IPS-20b (cell line): Measurements from ENCODE around the gene CD300E.

Experiments
- H3K27ac ChIP-seq: one replicate; pipeline ENCODE4 v1.5.1; 2013; ENCODE audit warnings: low read length
- H3K27me3 ChIP-seq: 2 replicates; pipeline ENCODE4 v1.6.1; 2013; ENCODE audit warnings: mild to moderate bottlenecking, low read length, inconsistent platforms; ENCODE audit not compliant: insufficient read depth
- H3K36me3 ChIP-seq: 2 replicates; pipeline ENCODE4 v1.6.1; 2013; ENCODE audit warnings: low read depth, mild to moderate bottlenecking, inconsistent platforms, low read length, moderate library complexity; ENCODE audit not compliant: insufficient read depth
- H3K4me1 ChIP-seq: 2 replicates; pipeline ENCODE4 v1.6.1; 2013; ENCODE audit warnings: mild to moderate bottlenecking, control low read depth, inconsistent platforms, low read length, moderate library complexity; ENCODE audit not compliant: insufficient read depth
- H3K4me3 ChIP-seq: 2 replicates; pipeline ENCODE4 v1.5.1; 2013; ENCODE audit warnings: mild to moderate bottlenecking, low read length, inconsistent platforms
- H3K9ac ChIP-seq: 2 replicates; pipeline ENCODE4 v1.6.1; 2013; ENCODE audit warnings: low read depth, mild to moderate bottlenecking, inconsistent platforms, low read length, moderate library complexity
- H3K9me3 ChIP-seq: 2 replicates; pipeline ENCODE4 v1.6.1; 2013; ENCODE audit warnings: mild to moderate bottlenecking, low read depth, low read length, inconsistent platforms; ENCODE audit not compliant: insufficient read depth

The CD300E gene, protein sequence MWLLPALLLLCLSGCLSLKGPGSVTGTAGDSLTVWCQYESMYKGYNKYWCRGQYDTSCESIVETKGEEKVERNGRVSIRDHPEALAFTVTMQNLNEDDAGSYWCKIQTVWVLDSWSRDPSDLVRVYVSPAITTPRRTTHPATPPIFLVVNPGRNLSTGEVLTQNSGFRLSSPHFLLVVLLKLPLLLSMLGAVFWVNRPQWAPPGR

GRCh38 chr17:74623693-74624093 lies at the start of gene CD300E:
TSS of gene CD300E (minus strand) at chr17:74623738. CDS start at chr17:74623621, 117 bp downstream.
- Histone ChIP-seq H3K9ac (no peak within 1 kb of the TSS), H3K27me3 (peaks cover 37% of the 10 kb centered on the region), H3K36me3 (no peaks in the 10 kb centered on the region), H3K4me1 (no peaks in the 10 kb centered on the region), H3K27ac (no peak within 1 kb of the TSS), H3K9me3 (no peaks in the 10 kb centered on the region), H3K4me3 (no peak within 1 kb of the TSS)

GRCh38 chr17:74671031-74671771 lies 47.7 kb upstream of the CD300E start:
- Histone ChIP-seq H3K36me3 (no peaks in the 10 kb centered on the region), H3K4me1 (no peaks in the 10 kb centered on the region), H3K4me3 (peak overlapping the region; percentile 37; the same call in 1 of the 2 replicates), H3K27ac (no peak overlapping the region), H3K9ac (no peak overlapping the region), H3K27me3 (peaks cover 94% of the 10 kb centered on the region), H3K9me3 (no peaks in the 10 kb centered on the region)

- Histone ChIP-seq H3K27ac (no peak overlapping the region), H3K36me3 (no peaks in the 10 kb centered on the region), H3K9me3 (no peaks in the 10 kb centered on the region), H3K9ac (no peak overlapping the region), H3K4me1 (no peaks in the 10 kb centered on the region), H3K27me3 (peaks cover 87% of the 10 kb centered on the region), H3K4me3 (no peak overlapping the region)
Observed at GRCh38 chr17:74670329-74670728, 46.8 kb upstream of the CD300E start.

DNA sequence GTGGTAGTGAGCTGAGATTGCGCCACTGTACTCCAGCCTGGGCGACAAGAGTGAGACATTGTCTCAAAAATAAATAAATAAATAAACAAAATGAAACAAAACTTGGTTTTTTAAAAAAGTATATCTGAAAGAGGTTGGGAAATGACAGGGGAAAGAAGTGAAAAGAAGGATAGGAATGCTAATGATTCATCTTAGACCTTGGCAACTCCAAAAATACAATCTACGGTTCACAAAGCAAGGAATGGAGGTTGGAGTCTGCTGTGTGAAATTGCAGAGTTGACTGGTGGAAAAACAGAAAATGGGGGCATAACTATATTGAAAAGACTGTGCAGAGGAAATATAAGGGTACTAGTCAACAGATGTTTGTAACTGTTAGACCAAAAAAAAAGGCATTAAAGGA lies 40.0 kb upstream of the CD300E start:
- no peaks in the 10 kb centered on the region for H3K36me3 ChIP-seq
- no peak overlapping the region for H3K4me3 ChIP-seq
- H3K4me1 ChIP-seq, result peaks cover 3% of the 10 kb centered on the region; the same call in 1 of the 2 replicates
- no peak overlapping the region for H3K27ac ChIP-seq
- H3K9ac ChIP-seq, result no peak overlapping the region
- no peaks in the 10 kb centered on the region for H3K9me3 ChIP-seq
- peaks cover 43% of the 10 kb centered on the region for H3K27me3 ChIP-seq

DNA sequence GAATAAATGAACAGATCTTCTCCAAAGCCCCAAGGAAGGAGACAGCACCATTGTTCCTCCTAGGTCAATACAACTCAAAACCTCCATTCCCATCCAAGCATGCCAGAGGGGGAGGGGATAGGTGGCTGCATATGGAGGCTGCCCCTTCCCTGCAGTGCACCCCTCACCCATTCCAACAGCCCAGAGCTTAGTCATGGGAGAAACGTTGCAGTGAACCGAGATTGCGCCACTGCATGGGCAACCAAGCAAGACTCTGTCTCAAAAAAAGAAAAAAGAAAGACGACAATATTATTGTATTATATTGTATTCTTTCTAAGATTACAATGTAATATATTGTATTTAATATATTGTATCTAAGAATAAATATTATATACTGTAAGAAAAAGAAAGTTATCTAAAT lies 36.4 kb upstream of the CD300E start:
- Histone ChIP-seq H3K36me3 (no peaks in the 10 kb centered on the region), H3K4me1 (peaks cover 3% of the 10 kb centered on the region; the same call in 1 of the 2 replicates), H3K9ac (no peak overlapping the region), H3K9me3 (no peaks in the 10 kb centered on the region), H3K27me3 (peaks cover 19% of the 10 kb centered on the region), H3K27ac (no peak overlapping the region), H3K4me3 (no peak overlapping the region)

DNA sequence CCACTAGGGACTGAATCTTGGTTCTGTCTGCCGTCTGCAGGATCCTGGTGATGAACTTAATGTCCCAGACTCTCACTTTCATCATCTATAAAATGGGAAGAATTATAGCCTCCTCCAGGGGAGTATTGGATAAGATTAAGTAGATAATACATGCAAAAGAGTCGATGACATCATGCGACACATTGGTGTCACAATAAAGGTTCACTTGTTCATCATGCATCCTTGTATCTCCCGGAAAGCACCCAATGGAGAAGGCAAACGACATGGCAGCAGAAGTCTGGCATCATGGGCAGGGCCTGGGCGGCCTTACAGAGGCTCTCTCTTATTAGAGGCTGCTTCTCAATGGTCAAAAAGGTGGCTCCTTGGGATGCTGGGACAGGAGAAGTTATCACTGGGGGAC lies 35.1 kb upstream of the CD300E start:
- no peaks in the 10 kb centered on the region for H3K9me3 ChIP-seq
- peaks cover 13% of the 10 kb centered on the region for H3K27me3 ChIP-seq
- H3K36me3 ChIP-seq, result no peaks in the 10 kb centered on the region
- peaks cover 3% of the 10 kb centered on the region; the same call in 1 of the 2 replicates for H3K4me1 ChIP-seq
- no peak overlapping the region for H3K4me3 ChIP-seq
- no peak overlapping the region for H3K9ac ChIP-seq
- no peak overlapping the region for H3K27ac ChIP-seq

DNA sequence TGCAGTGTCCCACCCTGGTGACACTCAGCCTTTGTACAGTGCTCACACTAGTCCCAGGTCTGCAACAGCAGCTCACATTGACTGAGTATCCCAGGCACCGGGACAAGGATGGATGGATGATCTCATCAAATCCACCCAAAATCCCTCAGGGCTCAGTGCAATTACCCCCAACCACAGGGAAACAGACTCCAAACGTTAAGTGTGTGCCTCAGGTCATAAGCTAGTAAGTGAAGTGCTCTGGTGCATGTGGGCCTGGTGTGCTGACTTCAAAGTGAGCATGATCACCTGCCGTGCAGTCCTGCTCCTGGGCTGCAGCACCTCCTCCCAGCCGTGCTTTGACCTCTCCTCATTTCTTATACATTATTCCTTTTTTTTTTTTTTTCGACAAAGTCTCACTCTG lies 31.2 kb upstream of the CD300E start:
- H3K4me3 ChIP-seq, result no peak overlapping the region
- H3K4me1 ChIP-seq, result no peaks in the 10 kb centered on the region
- H3K9me3 ChIP-seq, result no peaks in the 10 kb centered on the region
- H3K27me3 ChIP-seq, result peaks cover 51% of the 10 kb centered on the region
- no peaks in the 10 kb centered on the region for H3K36me3 ChIP-seq
- no peak overlapping the region for H3K9ac ChIP-seq
- H3K27ac ChIP-seq, result no peak overlapping the region

DNA sequence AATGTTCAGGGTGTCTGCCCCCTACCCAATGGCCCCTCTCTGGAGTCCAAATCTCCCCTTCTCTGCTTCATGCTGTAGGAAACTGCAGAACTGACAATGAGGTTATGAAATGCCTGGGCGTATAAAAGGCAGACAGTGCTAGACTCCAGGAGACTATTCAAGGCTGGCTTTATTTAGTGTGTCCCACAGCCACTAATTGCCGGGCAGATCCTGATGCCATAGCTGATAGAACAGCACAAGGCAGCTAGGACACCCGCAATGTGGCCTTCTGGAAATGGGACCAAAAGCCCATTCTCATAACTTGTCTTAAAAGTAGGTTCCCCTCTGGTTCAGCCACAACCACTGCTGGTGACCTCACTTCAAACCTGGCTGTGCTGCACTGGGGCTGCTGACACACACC lies 28.5 kb upstream of the CD300E start:
- no peak overlapping the region for H3K9ac ChIP-seq
- H3K27ac ChIP-seq, result no peak overlapping the region
- H3K4me3 ChIP-seq, result no peak overlapping the region
- peaks cover 50% of the 10 kb centered on the region for H3K27me3 ChIP-seq
- no peaks in the 10 kb centered on the region for H3K4me1 ChIP-seq
- H3K9me3 ChIP-seq, result no peaks in the 10 kb centered on the region
- no peaks in the 10 kb centered on the region for H3K36me3 ChIP-seq

- no peak overlapping the region for H3K9ac ChIP-seq
- no peaks in the 10 kb centered on the region for H3K36me3 ChIP-seq
- peaks cover 50% of the 10 kb centered on the region for H3K27me3 ChIP-seq
- no peaks in the 10 kb centered on the region for H3K9me3 ChIP-seq
- no peak overlapping the region for H3K27ac ChIP-seq
- no peak overlapping the region for H3K4me3 ChIP-seq
- no peaks in the 10 kb centered on the region for H3K4me1 ChIP-seq
Observed at GRCh38 chr17:74649909-74650308, 26.4 kb upstream of the CD300E start.

GRCh38 chr17:74647871-74648672 lies 24.5 kb upstream of the CD300E start:
- Histone ChIP-seq H3K27me3 (peaks cover 40% of the 10 kb centered on the region), H3K27ac (no peak overlapping the region)

GRCh38 chr17:74646231-74646630 lies 22.7 kb upstream of the CD300E start:
- no peak overlapping the region for H3K4me3 ChIP-seq
- H3K27me3 ChIP-seq, result peaks cover 22% of the 10 kb centered on the region
- H3K9ac ChIP-seq, result no peak overlapping the region
- no peaks in the 10 kb centered on the region; the same call in 1 of the 2 replicates for H3K4me1 ChIP-seq
- H3K9me3 ChIP-seq, result no peaks in the 10 kb centered on the region
- no peak overlapping the region for H3K27ac ChIP-seq
- H3K36me3 ChIP-seq, result no peaks in the 10 kb centered on the region

More at GRCh38 chr17:74647871-74648672, 24.5 kb upstream of the CD300E start:
- no peaks in the 10 kb centered on the region for H3K36me3 ChIP-seq
- H3K4me3 ChIP-seq, result no peak overlapping the region
- H3K9ac ChIP-seq, result no peak overlapping the region
- no peaks in the 10 kb centered on the region for H3K4me1 ChIP-seq
- H3K9me3 ChIP-seq, result no peaks in the 10 kb centered on the region
